H1 (cell line): ENCODE results near the gene KRT34. TPM values are rescaled to one million over a fixed set of nuclear protein-coding genes. Genes with fewer than 3 reads are reported as not detected.

Experiments used
- CTCF ChIA-PET: fragments of 300-600 bp; sonication (Branson Sonifier 250); formaldehyde crosslinking; loops from one replicate; lab custom pipeline; 2021; ENCODE audit not compliant: partially characterized antibody; lab: Charles Lee
- POLR2A ChIA-PET: fragments of 300-600 bp; sonication (Branson Sonifier 250); formaldehyde crosslinking; loops from one replicate; lab custom pipeline; 2021; ENCODE audit warnings: inconsistent platforms; ENCODE audit not compliant: partially characterized antibody; lab: Charles Lee
- DNase-seq, 2 experiments: peaks; one replicate each; pipeline versions ENCODE4 v3.0.0 to v3.0.0-alpha.2; 2010 to 2022; ENCODE audit warnings: low spot score in 2 of 2, low read depth in 1 of 2, mixed read lengths in 1 of 2
- FAIRE-seq: peaks from 2 replicates; lab custom pipeline; 2011; peaks lifted over from hg19 to GRCh38; lab: Jason Lieb, UNC
- H2AFZ ChIP-seq: 2 replicates; pipeline ENCODE4 v1.8.1; 2012; ENCODE audit warnings: low read length, inconsistent platforms
- H2AK5ac ChIP-seq: 2 replicates; pipeline ENCODE4 v1.6.1; 2013; ENCODE audit warnings: low read depth, low read length
- H2BK120ac ChIP-seq: replicated peaks from 2 replicates; pipeline ENCODE3; 2013; ENCODE audit warnings: low read depth, low read length, inconsistent platforms
- H2BK12ac ChIP-seq: 2 replicates; pipeline ENCODE4 v1.6.1; 2013; ENCODE audit warnings: low read depth, low read length
- H2BK15ac ChIP-seq: 2 replicates; pipeline ENCODE4 v1.6.1; 2013; ENCODE audit warnings: low read length
- H2BK20ac ChIP-seq: 2 replicates; pipeline ENCODE4 v1.6.1; 2013; ENCODE audit warnings: low read length
- H2BK5ac ChIP-seq: 2 replicates; pipeline ENCODE4 v1.6.1; 2013; ENCODE audit warnings: low read depth, low read length
- H3K14ac ChIP-seq: 2 replicates; pipeline ENCODE4 v1.6.1; 2013; ENCODE audit warnings: inconsistent platforms; ENCODE audit not compliant: insufficient read length
- H3K18ac ChIP-seq: 2 replicates; pipeline ENCODE4 v1.6.1; 2013; ENCODE audit warnings: low read length; ENCODE audit errors: extremely low read depth
- H3K23ac ChIP-seq: 2 replicates; pipeline ENCODE4 v1.6.1; 2013; ENCODE audit warnings: inconsistent platforms; ENCODE audit not compliant: insufficient read length
- H3K23me2 ChIP-seq: 2 replicates; pipeline ENCODE4 v1.6.1; 2013; ENCODE audit warnings: low read depth, low read length
- H3K27ac ChIP-seq: 2 replicates; pipeline ENCODE4 v1.6.1; 2011; ENCODE audit warnings: low read depth, low read length, inconsistent platforms
- H3K27me3 ChIP-seq, 4 experiments: replicated peaks in 1 of 4; 1 replicate in 1 of 4; 2 replicates in 3 of 4; pipeline versions ENCODE4 v1.6.1 to v1.8.1; 2011 to 2013; ENCODE audit warnings: low read length in 3 of 4, mild to moderate bottlenecking in 3 of 4, inconsistent platforms in 2 of 4, mixed read lengths in 2 of 4, moderate library complexity in 1 of 4; ENCODE audit not compliant: control insufficient read depth in 3 of 4, insufficient read depth in 3 of 4; ENCODE audit errors: extremely low read depth in 1 of 4
- H3K36me3 ChIP-seq, 4 experiments: 2 replicates each; pipeline versions ENCODE4 v1.6.1 to v1.8.1; 2011 to 2013; ENCODE audit warnings: mild to moderate bottlenecking in 4 of 4, low read length in 3 of 4, moderate library complexity in 2 of 4, control low read depth in 1 of 4, inconsistent platforms in 1 of 4; ENCODE audit not compliant: insufficient read depth in 4 of 4, control insufficient read depth in 2 of 4
- H3K4ac ChIP-seq: replicated peaks from 2 replicates; pipeline ENCODE3; 2013; ENCODE audit warnings: low read length, low read depth, mixed read lengths, inconsistent platforms; ENCODE audit not compliant: insufficient read length
- H3K4me1 ChIP-seq, 4 experiments: replicated peaks in 1 of 4; 1 replicate in 1 of 4; 2 replicates in 3 of 4; pipeline versions ENCODE4 v1.6.1 to v1.8.1; 2011 to 2013; ENCODE audit warnings: low read length in 3 of 4, inconsistent platforms in 2 of 4, mixed read lengths in 1 of 4; ENCODE audit not compliant: insufficient read depth in 4 of 4, control insufficient read depth in 3 of 4
- H3K4me2 ChIP-seq, 2 experiments: 2 replicates each; pipeline versions ENCODE4 v1.6.1 to v1.8.1; 2011 to 2013; ENCODE audit warnings: low read depth in 2 of 2, low read length in 2 of 2, control low read depth in 1 of 2, inconsistent platforms in 1 of 2, mild to moderate bottlenecking in 1 of 2; ENCODE audit not compliant: insufficient read depth in 1 of 2
- H3K4me3 ChIP-seq, 4 experiments: fragments of 200-600, 300-600 bp in 1 of 4; sonication (generic), shearing (Covaris generic), sonication (Bioruptor Twin) in 1 of 4; 2 replicates each; pipeline versions ENCODE4 v1.5.1 to v1.8.1; 2011 to 2016; ENCODE audit warnings: low read length in 4 of 4, low read depth in 3 of 4, control low read depth in 2 of 4, inconsistent platforms in 2 of 4, mild to moderate bottlenecking in 2 of 4, mixed read lengths in 1 of 4, moderate library complexity in 1 of 4; ENCODE audit not compliant: insufficient read depth in 2 of 4; ENCODE audit errors: extremely low read depth in 1 of 4
- H3K56ac ChIP-seq: replicated peaks from 2 replicates; pipeline ENCODE3; 2013; ENCODE audit warnings: low read depth, mild to moderate bottlenecking, mixed read lengths, low read length, inconsistent platforms; ENCODE audit not compliant: insufficient read length
- H3K79me1 ChIP-seq: 2 replicates; pipeline ENCODE4 v1.6.1; 2013; ENCODE audit warnings: low read depth, low read length, control low read depth
- H3K79me2 ChIP-seq, 2 experiments: 2 replicates each; pipeline versions ENCODE4 v1.6.1 to v1.8.1; 2012 to 2013; ENCODE audit warnings: low read length in 2 of 2, mild to moderate bottlenecking in 2 of 2, inconsistent platforms in 1 of 2; ENCODE audit not compliant: insufficient read depth in 2 of 2, control insufficient read depth in 1 of 2
- H3K9ac ChIP-seq, 4 experiments: replicated peaks in 1 of 4; 1 replicate in 1 of 4; 2 replicates in 3 of 4; pipeline versions ENCODE4 v1.6.1 to v1.8.1; 2011 to 2013; ENCODE audit warnings: low read depth in 3 of 4, low read length in 3 of 4, control low read depth in 2 of 4, mild to moderate bottlenecking in 2 of 4, moderate library complexity in 2 of 4, inconsistent platforms in 1 of 4; ENCODE audit errors: extremely low read depth in 1 of 4
- H3K9me3 ChIP-seq, 2 experiments: 2 replicates each; pipeline versions ENCODE4 v1.6.1 to v1.8.1; 2012 to 2013; ENCODE audit warnings: mild to moderate bottlenecking in 2 of 2, moderate library complexity in 2 of 2, control low read depth in 1 of 2, inconsistent platforms in 1 of 2, low read depth in 1 of 2, low read length in 1 of 2, mixed read lengths in 1 of 2; ENCODE audit not compliant: insufficient read depth in 2 of 2
- H4K20me1 ChIP-seq, 2 experiments: replicated peaks in 1 of 2; 2 replicates each; pipeline versions ENCODE3 to v1.8.1; 2011 to 2013; ENCODE audit warnings: inconsistent platforms in 2 of 2, low read length in 2 of 2, mild to moderate bottlenecking in 1 of 2; ENCODE audit not compliant: insufficient read depth in 2 of 2, control insufficient read depth in 1 of 2
- H4K5ac ChIP-seq: 2 replicates; pipeline ENCODE4 v1.6.1; 2013; ENCODE audit warnings: low read length, low read depth, mixed read lengths, inconsistent platforms; ENCODE audit not compliant: insufficient read length
- H4K8ac ChIP-seq: 2 replicates; pipeline ENCODE4 v1.8.0; 2013; ENCODE audit warnings: mild to moderate bottlenecking, moderate library complexity, low read length, inconsistent platforms; ENCODE audit not compliant: insufficient read depth; ENCODE audit errors: extremely low read depth
- H4K91ac ChIP-seq: replicated peaks from 2 replicates; pipeline ENCODE3; 2013; ENCODE audit warnings: low read length, mixed read lengths, inconsistent platforms; ENCODE audit not compliant: insufficient read length
- BACH1 ChIP-seq: IDR thresholded peaks from 2 replicates; pipeline ENCODE4 v1.6.1; 2012; ENCODE audit warnings: low read length, improper control_type of control experiment
- BCL11A ChIP-seq, 2 experiments: IDR thresholded peaks; one replicate each; pipeline ENCODE4 v1.6.1; 2011; ENCODE audit warnings: low read depth in 2 of 2, low read length in 2 of 2, mild to moderate bottlenecking in 2 of 2
- BRCA1 ChIP-seq: IDR thresholded peaks from 2 replicates; pipeline ENCODE4 v1.6.1; 2012; ENCODE audit warnings: low read depth, low read length, improper control_type of control experiment
- CTBP2 ChIP-seq: IDR thresholded peaks from 2 replicates; pipeline ENCODE4 v1.7.0; 2011; ENCODE audit warnings: borderline replicate concordance, mild to moderate bottlenecking, moderate library complexity, mixed read lengths, low read length; ENCODE audit not compliant: insufficient read depth, insufficient read length
- GTF2F1 ChIP-seq: IDR thresholded peaks from 2 replicates; pipeline ENCODE4 v1.6.1; 2012; ENCODE audit warnings: low read depth, low read length, improper control_type of control experiment, borderline replicate concordance
- HDAC6 ChIP-seq: IDR thresholded peaks from one replicate; pipeline ENCODE4 v1.7.1; 2012; ENCODE audit warnings: low read depth, mild to moderate bottlenecking, inconsistent platforms, low read length, moderate library complexity
- KDM1A ChIP-seq: fragments of 200-600, 300-600 bp; sonication (generic); IDR thresholded peaks from 2 replicates; pipeline ENCODE4 v1.7.1; 2016; ENCODE audit warnings: mild to moderate bottlenecking, low read length, borderline replicate concordance
- PHF8 ChIP-seq: fragments of 200-600 bp; sonication (generic); conservative IDR thresholded peaks from 2 replicates; pipeline ENCODE4 v1.7.1; 2012; ENCODE audit warnings: low read depth, mild to moderate bottlenecking, inconsistent platforms, low read length, moderate library complexity
- RFX5 ChIP-seq: IDR thresholded peaks from 2 replicates; pipeline ENCODE4 v1.6.1; 2011; ENCODE audit warnings: low read depth, low read length, improper control_type of control experiment, borderline replicate concordance
- RNF2 ChIP-seq: fragments of 200-900, 300-1000 bp; sonication (generic); IDR thresholded peaks from 2 replicates; pipeline ENCODE4 v1.7.1; 2016; ENCODE audit warnings: borderline replicate concordance, low read depth, mild to moderate bottlenecking, antibody characterized with exemption, low read length; ENCODE audit not compliant: poor library complexity, severe bottlenecking; ENCODE audit errors: missing control alignments
- SP1 ChIP-seq: IDR thresholded peaks from 2 replicates; pipeline ENCODE4 v1.6.1; 2011; ENCODE audit warnings: low read depth, low read length
- TAF1 ChIP-seq: IDR thresholded peaks from 2 replicates; pipeline ENCODE4 v1.6.1; 2011; ENCODE audit warnings: mild to moderate bottlenecking, low read depth, low read length
- TEAD4 ChIP-seq: IDR thresholded peaks from 2 replicates; pipeline ENCODE4 v1.6.1; 2012; ENCODE audit warnings: low read depth, low read length, inconsistent platforms, mixed read lengths
- WGBS, 2 experiments: shearing (Covaris generic) in 1 of 2; methylation state at CpG; one replicate each; pipeline versions ENCODE4 v1.1.6 to v1.1.7; 2013 to 2015; ENCODE audit warnings: low lambda C conversion rate in 2 of 2, mixed read lengths in 2 of 2, inconsistent platforms in 1 of 2, low coverage in 1 of 2, missing lambda C conversion rate in 1 of 2; ENCODE audit not compliant: insufficient replicate concordance in 2 of 2, insufficient coverage in 1 of 2, insufficient read length in 1 of 2; ENCODE audit errors: extremely low coverage in 1 of 2, missing lambda C conversion rate in 1 of 2; 5-methylcytosine and 5-hydroxymethylcytosine counted together
- polyA plus RNA-seq, 7 experiments: library from polyadenylated mRNA; depleted of rRNA in 3 of 7; stranded (reverse) in 5 of 7; unstranded in 2 of 7; fragments of >200 nt in 5 of 7; fragments of 200-250 nt in 2 of 7; gene quantifications; 1 replicate in 5 of 7; 2 replicates in 1 of 7; 4 replicates in 1 of 7; pipeline versions ENCODE4 v1.2.1 to v1.2.3, GENCODE V29; 2011 to 2013; ENCODE audit warnings: missing spikeins in 2 of 7, mixed read lengths in 2 of 7
- total RNA-seq: library from RNA; stranded (reverse); fragmentation: NEBNext Ultra II Directional; extraction: Animal tissue kit (Norgen Biotek cat#: 25700); gene quantifications from 2 replicates; pipeline ENCODE4 v1.2.1, GENCODE V29; 2021
- TF ChIP-seq, protein P1 (sequence below): IDR thresholded peaks from 2 replicates; pipeline ENCODE4 v1.6.1; 2011; ENCODE audit warnings: low read length, improper control_type of control experiment

The KRT34 gene
- total and polyA plus RNA-seq, 2 of the 8 experiments (the other 6 are each of a cell fraction or from before 2014, with no cell fraction given): not detected

DNA sequence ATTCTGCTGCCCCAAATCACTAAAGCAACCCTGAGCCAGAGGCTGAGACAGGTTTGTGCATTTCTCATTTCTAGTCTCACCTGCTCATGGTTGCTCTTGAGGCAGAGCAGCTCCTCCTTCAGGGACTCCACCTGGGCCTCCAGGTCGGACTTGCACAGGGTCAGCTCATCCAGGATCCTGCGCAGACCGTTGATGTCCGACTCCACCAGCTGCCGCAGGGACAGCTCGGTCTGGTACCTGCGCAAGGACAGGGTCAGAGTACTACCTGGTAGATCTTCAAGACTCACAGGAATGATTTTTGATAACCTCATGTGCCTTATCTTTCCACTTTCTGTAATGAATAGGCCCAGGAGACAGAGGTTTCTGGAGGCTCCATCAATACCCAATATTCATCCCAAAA, 14.2 kb upstream of the KRT34 start:
- H3K79me1 ChIP-seq: no peaks in the 10 kb centered on the region
- H3K4me1 ChIP-seq: no peaks in the 10 kb centered on the region
- no peak for FAIRE-seq
- ChIA-PET POLR2A (no interaction called here), CTCF (interaction anchor here (0.7 to 1.6 kb wide), 3 partner anchors 21 to 549 kb away, joined by 3 to 4 read pairs (median 4); no protein-coding TSS in a partner anchor)
- H4K5ac ChIP-seq: no peak overlapping the region
- DNase-seq: no peak
- 100% methylated on average over 7 of the region's 7 CpGs; no CpG with 5 or more reads in 1 of the 2 experiments for WGBS, 2 experiments
- H3K9ac ChIP-seq: no peak overlapping the region
- no peak overlapping the region for H2BK15ac ChIP-seq
- no peak overlapping the region for H3K27ac ChIP-seq
- no peaks in the 10 kb centered on the region for H3K23me2 ChIP-seq
- H3K79me2 ChIP-seq: no peaks in the 10 kb centered on the region
- H3K56ac ChIP-seq: no peak overlapping the region
- H3K4ac ChIP-seq: no peak overlapping the region
- H2BK12ac ChIP-seq: no peak overlapping the region
- H3K9me3 ChIP-seq: no peaks in the 10 kb centered on the region
- no peak overlapping the region for H2BK20ac ChIP-seq
- no peak overlapping the region for H3K4me2 ChIP-seq
- H3K14ac ChIP-seq: no peak overlapping the region
- H2BK120ac ChIP-seq: no peak overlapping the region
- H2AK5ac ChIP-seq: no peak overlapping the region
- no peak overlapping the region for H3K23ac ChIP-seq
- no peak overlapping the region for H4K91ac ChIP-seq
- no peak overlapping the region for H4K8ac ChIP-seq
- H2AFZ ChIP-seq: no peak overlapping the region
- H3K18ac ChIP-seq: no peak overlapping the region
- H3K36me3 ChIP-seq: no peaks in the 10 kb centered on the region
- H4K20me1 ChIP-seq: no peaks in the 10 kb centered on the region
- no peak overlapping the region for H3K4me3 ChIP-seq
- no peaks in the 10 kb centered on the region; a peak in 1 of 7 replicates for H3K27me3 ChIP-seq
- no peak overlapping the region for H2BK5ac ChIP-seq
- TF ChIP-seq RNF2 (no peak), BRCA1 (no peak), TAF1 (no peak), TEAD4 (no peak), SP1 (no peak), PHF8 (no peak), BCL11A (IDR thresholded peaks at IDR 0.05; ENCODE audit: low read depth in 2 of 2, low read length in 2 of 2) (no peak), HDAC6 (no peak), RFX5 (no peak), CTBP2 (no peak), BACH1 (no peak), GTF2F1 (no peak), KDM1A (no peak)
- TF ChIP-seq, protein P1, sequence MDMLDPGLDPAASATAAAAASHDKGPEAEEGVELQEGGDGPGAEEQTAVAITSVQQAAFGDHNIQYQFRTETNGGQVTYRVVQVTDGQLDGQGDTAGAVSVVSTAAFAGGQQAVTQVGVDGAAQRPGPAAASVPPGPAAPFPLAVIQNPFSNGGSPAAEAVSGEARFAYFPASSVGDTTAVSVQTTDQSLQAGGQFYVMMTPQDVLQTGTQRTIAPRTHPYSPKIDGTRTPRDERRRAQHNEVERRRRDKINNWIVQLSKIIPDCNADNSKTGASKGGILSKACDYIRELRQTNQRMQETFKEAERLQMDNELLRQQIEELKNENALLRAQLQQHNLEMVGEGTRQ: no peak
